Psoas muscle (tissue), 8 donors: ENCODE data around the gene FCHO1. TPM values are rescaled to one million over a fixed set of nuclear protein-coding genes. Genes with fewer than 3 reads are reported as not detected.

ENCODE experiments used
- ATAC-seq, 4 donors: fragments of 200-7000 bp; cut with Tn5 transposase; one replicate each; pipeline ENCODE4 v1.9.1; 2020; ENCODE audit warnings: moderate library complexity in 3 of 4, mild to moderate bottlenecking in 2 of 4
- DNase-seq, 2 donors: peaks; one replicate each; pipeline ENCODE4 v3.0.0-alpha.2; 2020
- H3K27ac ChIP-seq: fragments of 200-600 bp; one replicate; pipeline ENCODE4 v1.8.0; 2022
- H3K27me3 ChIP-seq, 3 donors: fragments of 200-600 bp in 1 of 3; one replicate each; pipeline versions ENCODE4 v1.6.1 to v1.8.0; 2013 to 2022; ENCODE audit warnings: low read length in 2 of 3, mild to moderate bottlenecking in 2 of 3, moderate library complexity in 1 of 3; ENCODE audit not compliant: insufficient read depth in 3 of 3
- H3K36me3 ChIP-seq, 2 donors: fragments of 200-600 bp in 1 of 2; one replicate each; pipeline versions ENCODE4 v1.6.1 to v1.8.0; 2013 to 2022; ENCODE audit warnings: low read depth in 1 of 2, mild to moderate bottlenecking in 1 of 2, moderate library complexity in 1 of 2; ENCODE audit not compliant: insufficient read depth in 1 of 2
- H3K4me1 ChIP-seq: fragments of 200-600 bp; one replicate; pipeline ENCODE4 v1.8.0; 2022
- H3K4me3 ChIP-seq: fragments of 200-600 bp; one replicate; pipeline ENCODE4 v1.8.0; 2022; ENCODE audit warnings: mild to moderate bottlenecking
- H3K9me3 ChIP-seq: fragments of 200-600 bp; one replicate; pipeline ENCODE4 v1.8.0; 2022
- WGBS, 3 donors: extraction: QIAGEN DNeasy Blood & Tissue Kit; methylation state at CpG; one replicate each; pipeline versions ENCODE4 v1.1.6 to v1.1.7; 2013; 5-methylcytosine and 5-hydroxymethylcytosine counted together
- intact Hi-C, 2 donors: fragments of 100-400 bp; cut with DNase I; formaldehyde crosslinking; loops; one replicate each; pipeline versions ENCODE4 v1.11.0 to v1.14.2; 2022
- polyA plus RNA-seq, 3 donors: library from polyadenylated mRNA; stranded (reverse); fragments of 200-250 nt; gene quantifications; one replicate each; pipeline ENCODE4 v1.2.3, GENCODE V29; 2013
- total RNA-seq, 4 donors: library from RNA; stranded (reverse); fragmentation: NEBNext Ultra II Directional in 2 of 4; extraction: Animal tissue kit (Norgen Biotek cat#: 25700) in 2 of 4; gene quantifications; one replicate each; pipeline versions ENCODE4 v1.2.1 to v1.2.4, GENCODE V29; 2021 to 2023
- TF ChIP-seq, protein P1 (sequence below): fragments of 200-600 bp; IDR thresholded peaks from one replicate; pipeline ENCODE4 v1.8.0; 2022; ENCODE audit warnings: antibody characterized with exemption
- donor health status: healthy with polysubstance abuse.
- donor health status: DM: no; HTN: no; CAD: no; lungs with moderate emphysema.
- donor health status: Bipolar disorder and iron deficiency.
- donor health status: healthy.
- donor health status: DM: yes; HTN: yes; CAD: no.
- donor health status: DM: no; HTN: no; CAD: no.
- donor health status: DM: no; HTN: no; CAD: no.
- donor health status: DM: yes; HTN: yes; CAD: no.

The FCHO1 gene
- total and polyA plus RNA-seq, 7 donors = 0.10 to 0.68 (median 0.36) TPM; not detected in 1

DNA sequence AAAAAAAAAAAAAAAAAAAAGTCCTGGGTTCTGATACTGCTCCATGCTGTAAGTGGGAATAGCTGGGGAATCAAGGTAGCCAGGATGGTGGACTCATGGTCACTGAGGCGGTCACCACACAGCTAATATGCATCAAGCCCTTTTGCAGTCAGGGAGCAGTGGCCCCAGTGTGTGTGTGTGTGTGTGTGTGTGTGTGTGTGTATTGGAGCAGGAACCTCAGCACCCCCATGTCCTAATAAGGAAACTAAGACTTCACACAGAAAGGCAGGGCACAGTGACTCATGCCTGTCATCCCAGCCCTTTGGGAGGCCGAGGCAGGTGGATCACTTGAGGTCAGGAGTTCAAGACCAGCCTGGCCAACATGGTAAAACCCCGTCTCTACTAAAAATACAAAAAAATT is 55.7 kb downstream of the FCHO1 start:
- TF ChIP-seq, protein P1, sequence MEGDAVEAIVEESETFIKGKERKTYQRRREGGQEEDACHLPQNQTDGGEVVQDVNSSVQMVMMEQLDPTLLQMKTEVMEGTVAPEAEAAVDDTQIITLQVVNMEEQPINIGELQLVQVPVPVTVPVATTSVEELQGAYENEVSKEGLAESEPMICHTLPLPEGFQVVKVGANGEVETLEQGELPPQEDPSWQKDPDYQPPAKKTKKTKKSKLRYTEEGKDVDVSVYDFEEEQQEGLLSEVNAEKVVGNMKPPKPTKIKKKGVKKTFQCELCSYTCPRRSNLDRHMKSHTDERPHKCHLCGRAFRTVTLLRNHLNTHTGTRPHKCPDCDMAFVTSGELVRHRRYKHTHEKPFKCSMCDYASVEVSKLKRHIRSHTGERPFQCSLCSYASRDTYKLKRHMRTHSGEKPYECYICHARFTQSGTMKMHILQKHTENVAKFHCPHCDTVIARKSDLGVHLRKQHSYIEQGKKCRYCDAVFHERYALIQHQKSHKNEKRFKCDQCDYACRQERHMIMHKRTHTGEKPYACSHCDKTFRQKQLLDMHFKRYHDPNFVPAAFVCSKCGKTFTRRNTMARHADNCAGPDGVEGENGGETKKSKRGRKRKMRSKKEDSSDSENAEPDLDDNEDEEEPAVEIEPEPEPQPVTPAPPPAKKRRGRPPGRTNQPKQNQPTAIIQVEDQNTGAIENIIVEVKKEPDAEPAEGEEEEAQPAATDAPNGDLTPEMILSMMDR = no peak
- no peaks in the 10 kb centered on the region for H3K4me1 ChIP-seq
- 51 to 60% (median 59%) methylated on average over 3 of the region's 3 CpGs for WGBS, 3 donors
- no peaks in the 10 kb centered on the region for H3K9me3 ChIP-seq
- intact Hi-C loops = loop anchor here in 1 of 2 donors (1.0 kb wide), 1 partner anchor 47 kb away; no protein-coding TSS in a partner anchor
- H3K4me3 ChIP-seq = no peak overlapping the region
- peaks cover 0 to 7% (median 2%) of the 10 kb centered on the region in 3 donors for H3K27me3 ChIP-seq
- DNase-seq = no peak
- H3K36me3 ChIP-seq = no peaks in the 10 kb centered on the region
- no peak overlapping the region for H3K27ac ChIP-seq
- ATAC-seq = no peak

DNA sequence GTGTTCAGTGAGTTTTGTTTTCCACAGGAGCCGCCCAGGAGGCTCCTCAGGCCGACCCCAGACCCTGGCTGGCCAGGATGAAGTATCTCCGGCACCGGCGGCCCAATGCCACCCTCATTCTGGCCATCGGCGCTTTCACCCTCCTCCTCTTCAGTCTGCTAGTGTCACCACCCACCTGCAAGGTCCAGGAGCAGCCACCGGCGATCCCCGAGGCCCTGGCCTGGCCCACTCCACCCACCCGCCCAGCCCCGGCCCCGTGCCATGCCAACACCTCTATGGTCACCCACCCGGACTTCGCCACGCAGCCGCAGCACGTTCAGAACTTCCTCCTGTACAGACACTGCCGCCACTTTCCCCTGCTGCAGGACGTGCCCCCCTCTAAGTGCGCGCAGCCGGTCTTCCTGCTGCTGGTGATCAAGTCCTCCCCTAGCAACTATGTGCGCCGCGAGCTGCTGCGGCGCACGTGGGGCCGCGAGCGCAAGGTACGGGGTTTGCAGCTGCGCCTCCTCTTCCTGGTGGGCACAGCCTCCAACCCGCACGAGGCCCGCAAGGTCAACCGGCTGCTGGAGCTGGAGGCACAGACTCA is 56.5 kb downstream of the FCHO1 start:
- no peak for DNase-seq
- H3K36me3 ChIP-seq = no peaks in the 10 kb centered on the region
- TF ChIP-seq, protein P1 = no peak
- intact Hi-C loops = loop anchor here in 1 of 2 donors (1.0 kb wide), 1 partner anchor 46 kb away; no protein-coding TSS in a partner anchor
- no peaks in the 10 kb centered on the region for H3K9me3 ChIP-seq
- 51 to 52% (median 52%) methylated on average over 34 to 38 of the region's 38 CpGs for WGBS, 3 donors
- H3K27ac ChIP-seq = no peak overlapping the region
- ATAC-seq = no peak
- H3K4me3 ChIP-seq = no peak overlapping the region
- H3K27me3 ChIP-seq = peaks cover 0 to 7% (median 0%) of the 10 kb centered on the region in 3 donors
- H3K4me1 ChIP-seq = no peaks in the 10 kb centered on the region

DNA sequence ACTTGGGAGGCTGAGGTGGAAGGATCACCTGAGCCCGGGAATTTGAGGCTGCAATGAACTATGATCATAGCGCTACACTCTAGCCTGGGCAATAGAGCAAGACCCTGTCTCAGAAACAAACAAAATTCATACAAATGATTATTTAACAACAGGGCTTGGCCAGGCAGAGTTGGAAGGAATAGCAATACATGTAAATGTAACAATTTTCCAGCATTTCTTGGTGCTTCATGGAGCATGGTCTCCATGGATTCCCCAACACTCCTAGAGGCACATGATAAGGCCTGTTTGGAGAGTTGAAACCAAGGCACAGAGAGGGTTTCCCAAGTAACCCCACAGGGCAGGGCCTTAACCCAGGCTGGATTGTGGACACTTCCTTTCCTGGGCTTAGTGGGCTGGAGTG is 59.8 kb downstream of the FCHO1 start:
- no peak for ATAC-seq
- no peak for DNase-seq
- Histone ChIP-seq H3K27me3 (peaks cover 0 to 8% (median 6%) of the 10 kb centered on the region in 3 donors), H3K36me3 (no peaks in the 10 kb centered on the region), H3K9me3 (no peaks in the 10 kb centered on the region), H3K27ac (no peak overlapping the region), H3K4me1 (no peaks in the 10 kb centered on the region), H3K4me3 (no peak overlapping the region)
- 91 to 98% (median 93%) methylated on average over 2 of the region's 2 CpGs for WGBS, 3 donors
- intact Hi-C loops = no loop called here
- TF ChIP-seq, protein P1 = no peak

DNA sequence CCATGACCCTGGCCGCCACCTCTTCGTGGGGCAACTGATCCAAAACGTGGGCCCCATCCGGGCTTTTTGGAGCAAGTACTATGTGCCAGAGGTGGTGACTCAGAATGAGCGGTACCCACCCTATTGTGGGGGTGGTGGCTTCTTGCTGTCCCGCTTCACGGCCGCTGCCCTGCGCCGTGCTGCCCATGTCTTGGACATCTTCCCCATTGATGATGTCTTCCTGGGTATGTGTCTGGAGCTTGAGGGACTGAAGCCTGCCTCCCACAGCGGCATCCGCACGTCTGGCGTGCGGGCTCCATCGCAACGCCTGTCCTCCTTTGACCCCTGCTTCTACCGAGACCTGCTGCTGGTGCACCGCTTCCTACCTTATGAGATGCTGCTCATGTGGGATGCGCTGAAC is 60.4 kb downstream of the FCHO1 start:
- TF ChIP-seq, protein P1 = no peak
- intact Hi-C loops = no loop called here
- Histone ChIP-seq H3K9me3 (no peaks in the 10 kb centered on the region), H3K36me3 (no peaks in the 10 kb centered on the region), H3K4me3 (no peak overlapping the region), H3K27ac (no peak overlapping the region), H3K4me1 (no peaks in the 10 kb centered on the region), H3K27me3 (peaks cover 0 to 11% (median 6%) of the 10 kb centered on the region in 3 donors)
- 85 to 87% (median 87%) methylated on average over 20 of the region's 20 CpGs for WGBS, 3 donors
- ATAC-seq = no peak
- DNase-seq = no peak

GRCh38 chr19:17812099-17812498 is 60.8 kb downstream of the FCHO1 start:
- TF ChIP-seq, protein P1 = no peak
- H3K36me3 ChIP-seq = no peaks in the 10 kb centered on the region
- WGBS, 3 donors = 58 to 66% (median 63%) methylated on average over 5 of the region's 5 CpGs
- intact Hi-C loops = no loop called here
- H3K27ac ChIP-seq = no peak overlapping the region
- H3K27me3 ChIP-seq = peaks cover 0 to 11% (median 6%) of the 10 kb centered on the region in 3 donors
- DNase-seq (no peak), ATAC-seq (no peak)
- no peak overlapping the region for H3K4me3 ChIP-seq
- no peaks in the 10 kb centered on the region for H3K4me1 ChIP-seq
- no peaks in the 10 kb centered on the region for H3K9me3 ChIP-seq
